NCI-H1436 (cell line): ENCODE data around the gene NECAB3.
"Not testable (repeated sequence)": the region's sequence is repeated elsewhere in the genome, so short reads cannot be mapped to it uniquely, and the experiment has no call there.

Experiments used
- DNase-seq: peaks from one replicate; lab custom pipeline; 2025; lab: John Stamatoyannopoulos, UW

The NECAB3 gene

DNA sequence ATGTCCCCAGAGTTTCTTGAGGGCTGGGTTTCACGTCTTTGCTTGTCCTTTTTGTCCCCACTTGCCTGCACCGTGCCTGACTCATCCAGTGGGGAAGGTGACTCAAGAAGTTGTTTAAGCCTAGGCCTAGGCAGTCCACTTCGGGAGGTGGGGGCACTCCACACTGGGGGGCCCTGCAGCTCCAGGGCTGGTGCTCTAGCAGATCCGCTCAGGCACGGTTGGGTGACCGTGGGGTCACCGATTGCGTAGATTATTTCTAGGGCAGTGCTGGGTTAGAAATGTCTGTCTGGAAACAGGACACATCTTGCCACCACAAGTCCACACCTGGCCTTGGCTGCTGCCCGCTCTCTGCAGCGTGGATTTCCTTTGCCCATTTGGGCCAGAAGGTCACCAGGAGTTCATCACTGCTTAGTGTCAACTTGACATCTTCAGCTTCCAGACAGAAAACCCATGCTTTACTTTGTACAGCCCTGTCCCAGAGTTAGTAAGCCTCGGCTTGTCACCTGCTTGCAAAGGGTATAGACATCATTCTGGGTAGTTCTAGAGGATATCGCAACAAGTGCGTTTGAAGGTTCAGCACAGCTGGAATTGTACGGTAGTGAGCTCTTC is 25.7 kb downstream of the NECAB3 start:
- no peak for DNase-seq

DNA sequence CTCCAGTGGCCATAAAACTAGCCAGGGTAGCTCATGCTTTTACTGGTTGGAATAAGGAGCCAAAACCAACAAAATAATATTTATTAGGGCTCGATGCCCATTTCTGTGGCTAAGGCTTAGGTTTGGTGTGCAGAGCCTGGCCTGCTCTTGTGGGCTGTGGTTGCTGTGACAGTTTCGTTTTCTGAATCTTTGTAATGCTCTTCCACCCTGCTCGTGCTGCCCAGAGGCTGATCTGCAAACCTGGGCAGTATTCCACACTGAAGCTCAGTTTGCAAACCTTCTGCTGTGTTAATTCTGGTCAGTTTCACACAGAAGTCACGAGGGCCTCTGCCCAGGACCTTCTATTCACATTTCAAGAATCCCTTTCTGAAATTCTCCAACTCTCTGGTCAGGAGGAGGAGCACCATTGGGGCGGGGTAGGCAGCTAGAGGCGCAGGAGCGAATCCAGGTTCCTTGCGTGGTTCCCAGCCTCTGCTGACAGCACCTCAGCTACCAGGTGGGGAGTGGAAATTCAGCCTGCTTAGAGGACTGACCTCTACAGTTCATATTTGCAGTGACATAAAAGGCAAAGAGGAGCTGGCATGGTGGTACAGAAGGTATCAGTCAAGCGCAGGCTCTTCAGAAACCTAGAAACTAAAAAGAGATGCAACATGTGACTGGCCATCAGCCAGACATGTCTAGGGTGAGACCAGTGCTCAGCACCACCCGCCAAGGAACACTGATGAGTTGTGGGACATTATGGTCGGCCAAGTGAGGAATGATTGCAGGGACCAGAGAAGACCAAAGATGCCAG is 26.4 kb downstream of the NECAB3 start:
- no peak for DNase-seq

DNA sequence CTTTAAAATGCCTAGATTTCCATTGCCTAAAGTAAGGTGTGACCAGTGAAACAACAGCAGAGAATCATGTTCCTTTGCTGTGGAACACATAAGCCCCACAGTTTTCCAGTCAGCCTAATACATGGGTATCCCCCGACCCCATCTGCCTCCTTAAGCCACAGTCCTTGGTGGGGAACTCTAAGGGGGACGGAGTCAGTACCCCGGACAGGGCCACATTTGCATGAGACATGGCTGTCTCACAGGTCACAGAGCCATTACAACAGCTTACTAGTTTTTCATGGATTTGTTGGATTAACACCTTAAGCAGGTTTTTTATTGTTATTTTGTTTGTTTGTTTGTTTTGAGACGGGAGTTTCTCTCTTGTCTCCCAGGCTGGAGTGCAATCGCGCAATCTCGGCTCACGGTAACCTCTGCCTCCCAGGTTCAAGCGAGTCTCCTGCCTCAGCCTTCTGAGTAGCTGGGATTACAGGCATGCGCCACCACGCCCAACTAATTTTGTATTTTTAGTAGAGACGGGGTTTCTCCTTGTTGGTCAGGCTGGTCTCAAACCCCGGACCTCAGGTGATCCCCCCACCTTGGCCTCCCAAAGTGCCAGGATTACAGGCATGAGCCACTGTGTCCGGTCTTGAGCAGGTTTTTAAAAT is 27.1 kb downstream of the NECAB3 start:
- DNase-seq = not testable (repeated sequence)

DNA sequence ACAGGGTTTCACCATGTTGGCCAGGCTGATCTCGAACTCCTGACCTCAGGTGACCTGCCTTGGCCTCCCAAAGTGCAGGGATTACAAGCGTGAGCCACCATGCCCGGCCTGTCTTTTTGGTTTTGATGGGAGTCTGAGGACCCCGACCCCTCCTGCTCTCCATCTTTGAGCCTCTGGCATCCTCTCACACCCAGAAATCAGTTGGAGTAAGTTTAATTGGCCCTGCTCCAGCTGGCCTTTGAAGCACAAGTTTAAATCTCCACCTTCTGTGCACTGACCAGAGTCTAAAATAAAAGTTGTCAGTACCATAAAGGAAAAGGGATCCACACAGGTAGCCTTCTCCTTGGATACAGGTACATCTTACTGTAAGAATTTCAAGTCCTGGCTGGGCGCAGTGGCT is 28.0 kb downstream of the NECAB3 start:
- no peak for DNase-seq

DNA sequence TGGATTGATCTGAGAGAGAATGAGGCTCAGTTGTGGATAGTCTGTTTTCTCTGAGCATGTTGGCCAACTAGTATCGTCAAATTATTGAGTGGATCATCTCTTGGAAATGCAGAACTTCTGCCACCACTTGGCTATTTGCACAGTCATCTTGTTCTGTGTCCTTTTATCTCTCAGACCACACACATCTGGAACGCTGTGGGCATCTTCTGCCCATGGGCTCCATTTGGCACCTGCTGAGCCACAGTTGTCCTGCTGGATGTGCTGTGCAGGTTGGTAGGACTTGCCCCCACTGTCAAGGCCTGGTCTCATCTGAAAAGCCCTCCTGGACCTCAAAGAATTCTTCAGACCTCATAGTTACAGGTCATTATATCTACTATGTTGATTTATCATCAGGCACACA is 28.8 kb downstream of the NECAB3 start:
- DNase-seq = no peak

DNA sequence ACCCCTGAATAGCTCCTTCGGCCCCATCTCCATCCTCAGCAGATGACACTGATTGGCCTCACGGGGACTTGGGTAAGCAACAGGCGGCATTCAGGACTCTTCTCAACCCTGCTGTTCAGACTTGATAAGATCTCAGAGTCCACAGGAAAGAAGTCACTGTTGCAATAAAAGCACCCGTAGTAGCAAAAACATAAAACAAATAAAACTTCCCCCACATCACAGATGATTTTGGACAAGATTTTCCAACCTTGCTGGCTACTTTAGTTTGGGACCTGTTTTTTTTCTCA is 29.2 kb downstream of the NECAB3 start:
- no peak for DNase-seq

DNA sequence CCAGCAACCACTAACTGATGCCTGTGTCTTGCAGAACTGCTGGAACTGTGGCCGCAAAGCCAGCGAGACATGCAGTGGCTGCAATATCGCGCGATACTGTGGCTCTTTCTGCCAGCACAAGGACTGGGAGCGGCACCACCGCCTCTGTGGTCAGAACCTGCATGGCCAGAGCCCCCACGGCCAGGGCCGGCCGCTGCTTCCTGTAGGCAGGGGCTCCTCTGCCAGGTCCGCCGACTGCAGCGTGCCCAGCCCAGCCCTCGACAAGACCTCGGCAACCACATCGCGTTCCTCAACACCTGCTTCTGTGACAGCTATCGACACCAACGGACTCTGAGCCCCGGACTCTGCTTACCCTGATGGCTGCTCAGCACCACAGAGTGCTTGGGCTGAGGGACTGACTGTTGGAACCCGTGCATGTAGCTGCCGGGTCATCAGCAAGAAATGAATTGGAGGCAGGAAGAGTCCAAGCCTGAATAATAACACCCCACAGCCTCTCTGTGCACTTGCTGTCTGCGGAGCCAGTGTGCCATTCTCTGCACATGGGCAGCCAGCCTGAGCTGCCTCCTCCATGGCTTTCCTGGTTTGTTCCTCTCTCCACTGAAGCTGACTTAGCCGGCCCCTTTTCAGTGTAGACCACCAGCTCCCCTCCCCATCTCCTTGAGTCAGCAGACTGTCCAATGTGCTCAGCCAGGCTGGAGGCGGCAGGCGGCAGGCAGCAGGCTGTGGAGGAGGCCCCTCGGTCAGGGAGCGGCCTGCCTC is 29.7 kb downstream of the NECAB3 start:
- no peak for DNase-seq

DNA sequence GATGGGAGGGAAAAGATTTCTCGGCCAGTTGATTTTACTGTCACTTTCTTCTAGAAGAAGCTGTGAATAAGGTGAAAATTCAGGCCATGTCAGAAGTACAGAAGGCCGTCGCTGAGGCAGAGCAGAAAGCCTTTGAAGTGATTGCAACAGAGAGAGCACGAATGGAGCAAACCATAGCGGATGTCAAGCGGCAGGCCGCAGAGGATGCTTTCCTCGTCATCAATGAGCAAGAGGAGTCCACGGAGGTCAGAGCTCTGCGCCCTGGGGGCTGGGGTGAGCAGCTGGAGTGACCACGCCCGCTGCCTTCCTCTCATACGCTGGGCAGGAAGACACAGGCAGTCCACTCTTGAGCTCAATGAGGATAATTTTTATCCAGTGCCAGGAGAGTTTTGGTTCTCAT is 33.9 kb downstream of the NECAB3 start:
- no peak for DNase-seq

DNA sequence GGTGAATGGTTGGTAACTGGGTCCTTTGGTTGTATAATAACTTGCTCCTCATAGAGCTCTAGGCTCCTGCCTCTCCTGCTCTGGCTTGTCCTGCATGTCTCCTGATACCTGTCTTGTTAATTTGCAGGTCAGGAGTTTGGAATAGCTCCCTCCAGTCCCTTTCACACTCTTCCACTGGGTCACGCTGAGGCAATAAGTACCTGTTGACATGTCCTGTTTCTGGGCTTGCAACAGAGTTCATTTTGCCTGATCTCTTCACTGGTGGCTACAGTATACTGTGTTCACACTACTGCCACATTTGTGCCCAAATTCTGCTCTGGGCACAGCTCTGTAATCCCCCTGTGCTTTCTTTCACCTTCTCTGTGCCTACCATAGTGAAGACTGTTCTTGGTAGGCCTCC is 37.5 kb downstream of the NECAB3 start:
- no peak for DNase-seq

DNA sequence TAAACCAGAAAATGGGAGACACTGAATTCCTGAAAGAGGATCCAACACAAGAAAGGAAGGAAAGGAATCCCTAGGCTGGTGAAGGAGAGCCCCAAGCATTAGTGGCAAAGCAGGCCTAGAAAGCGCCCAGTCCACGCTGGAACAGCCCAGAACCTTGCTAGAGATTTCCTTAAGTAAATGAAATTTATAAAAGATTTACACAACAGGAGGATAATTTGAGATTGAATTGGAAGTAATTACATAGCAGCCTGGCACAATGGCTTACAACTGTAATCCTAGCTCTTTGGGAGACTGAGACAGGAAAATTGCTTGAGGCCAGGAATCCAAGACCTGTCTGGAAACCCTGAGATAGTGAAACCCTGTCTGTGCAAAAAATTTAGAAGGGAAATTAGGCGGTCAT is 38.9 kb downstream of the NECAB3 start:
- DNase-seq = no peak

DNA sequence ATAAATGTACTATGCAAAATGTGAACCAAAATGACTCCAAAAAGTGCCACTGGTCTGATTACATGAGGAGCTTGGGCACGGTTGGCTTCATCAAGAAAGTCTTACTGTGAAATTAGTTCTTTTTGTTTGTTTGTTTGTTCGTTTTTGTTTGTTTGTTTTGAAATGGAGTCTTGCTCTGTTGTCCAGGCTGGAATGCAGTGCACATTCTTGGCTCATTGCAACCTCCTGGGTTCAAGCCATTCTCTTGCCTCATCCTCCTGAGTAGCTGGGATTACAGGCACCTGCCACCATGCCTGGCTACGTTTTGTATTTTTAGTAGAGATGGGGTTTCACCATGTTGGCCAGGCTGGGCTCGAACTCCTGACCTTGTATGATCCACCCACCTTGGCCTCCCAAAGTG is 42.3 kb downstream of the NECAB3 start:
- DNase-seq = not testable (repeated sequence)

DNA sequence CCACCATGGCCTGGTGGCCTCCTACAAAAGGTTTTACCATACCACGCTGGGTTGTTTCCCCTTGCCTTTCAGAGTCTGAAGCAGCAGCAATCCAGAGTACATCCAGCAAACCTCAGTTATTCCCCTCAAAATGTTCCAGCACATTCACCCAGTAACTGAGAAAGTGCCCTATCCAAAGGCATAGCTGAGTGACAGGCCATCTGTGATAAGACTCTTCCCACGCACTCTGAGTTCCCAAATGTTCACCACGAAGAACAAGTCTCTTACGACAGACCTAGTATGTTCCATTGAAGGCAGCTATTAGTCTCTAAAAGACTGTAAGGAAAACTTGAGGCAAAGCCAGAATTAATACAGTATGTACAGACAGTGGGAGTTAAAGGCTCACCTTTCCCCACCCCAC is 43.7 kb downstream of the NECAB3 start:
- DNase-seq = no peak

DNA sequence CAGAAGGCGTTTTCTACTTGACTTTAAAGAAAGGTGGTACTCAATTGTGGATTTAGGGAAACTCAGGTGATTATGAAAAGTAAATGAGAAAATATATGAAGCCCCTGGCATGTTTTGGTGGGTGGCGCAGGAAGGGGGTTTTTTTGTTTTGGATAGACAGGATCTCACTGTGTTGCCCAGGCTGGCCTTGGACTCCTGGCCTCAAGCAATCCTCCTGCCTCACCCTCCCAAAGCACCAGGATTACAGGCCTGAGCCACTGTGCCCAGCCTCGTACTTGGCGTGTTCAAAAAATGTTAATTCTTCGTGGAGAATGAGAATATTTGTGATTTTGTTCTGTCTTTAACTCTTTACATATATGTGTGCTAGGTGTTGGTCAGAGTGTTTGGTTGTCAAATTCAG is 44.2 kb downstream of the NECAB3 start:
- DNase-seq = no peak

DNA sequence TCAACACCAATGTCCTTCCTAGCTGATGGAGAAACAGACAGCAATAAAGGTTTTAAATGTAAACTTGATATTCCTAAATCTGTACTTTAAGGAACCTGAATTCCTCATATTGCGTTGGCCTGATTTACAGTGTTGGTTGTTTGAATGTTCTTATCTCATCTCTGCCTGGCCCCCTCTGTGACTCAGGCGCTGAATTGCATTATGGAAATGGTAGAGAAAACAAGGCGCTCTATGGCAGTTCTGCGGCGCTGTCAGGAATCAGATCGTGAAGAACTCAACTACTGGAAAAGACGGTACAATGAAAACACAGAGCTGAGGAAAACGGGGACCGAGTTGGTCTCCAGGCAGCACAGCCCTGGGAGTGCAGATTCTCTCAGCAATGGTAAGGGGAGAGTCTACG is 44.7 kb downstream of the NECAB3 start:
- DNase-seq = no peak

DNA sequence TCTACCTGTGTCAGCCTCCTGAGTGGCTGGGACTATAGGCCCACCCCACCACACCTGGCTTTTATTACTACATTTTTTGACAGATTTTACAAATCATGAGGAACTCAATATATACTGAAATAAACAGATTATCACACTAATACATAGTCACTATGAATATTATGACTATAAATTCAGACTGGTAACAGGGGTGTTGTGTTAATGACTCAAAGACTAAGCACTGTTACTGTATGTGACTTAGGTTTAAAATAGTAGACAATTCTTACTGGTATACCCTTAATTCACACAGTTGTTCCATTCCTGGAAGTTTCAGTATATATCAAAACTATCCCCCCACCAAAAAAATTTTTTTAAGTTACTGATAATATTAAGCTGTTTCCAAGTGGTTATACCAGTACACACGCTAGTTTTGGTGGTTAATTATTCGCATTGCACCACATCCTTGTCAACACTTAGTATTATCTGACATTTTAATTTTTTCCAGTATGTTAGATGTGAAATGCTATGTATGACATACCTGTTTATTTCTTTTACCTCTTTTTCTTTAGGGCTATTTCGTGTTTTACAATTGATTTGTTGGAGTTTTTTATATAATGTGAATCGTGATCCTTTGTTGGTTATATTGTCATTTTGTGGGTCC is 46.5 kb downstream of the NECAB3 start:
- DNase-seq = no peak

DNA sequence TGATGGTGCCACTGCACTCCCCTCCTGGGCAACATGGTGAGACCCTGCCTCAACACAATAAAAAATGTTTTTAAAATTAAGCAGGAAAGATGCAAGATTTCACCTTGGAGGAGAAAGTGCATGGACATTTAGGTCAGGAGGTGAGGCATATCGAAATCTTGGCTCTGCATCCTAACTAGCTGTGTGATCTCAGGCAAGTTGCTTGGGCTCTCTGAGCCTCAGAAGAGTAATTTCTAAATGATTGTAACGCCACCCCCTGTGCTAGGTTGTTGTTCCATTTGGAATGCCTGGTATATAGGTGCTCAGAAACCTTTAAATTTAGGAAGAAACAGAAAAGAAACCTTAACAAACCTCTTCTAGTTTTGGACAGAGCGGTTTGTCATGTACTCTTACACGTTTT is 48.0 kb downstream of the NECAB3 start:
- no peak for DNase-seq

DNA sequence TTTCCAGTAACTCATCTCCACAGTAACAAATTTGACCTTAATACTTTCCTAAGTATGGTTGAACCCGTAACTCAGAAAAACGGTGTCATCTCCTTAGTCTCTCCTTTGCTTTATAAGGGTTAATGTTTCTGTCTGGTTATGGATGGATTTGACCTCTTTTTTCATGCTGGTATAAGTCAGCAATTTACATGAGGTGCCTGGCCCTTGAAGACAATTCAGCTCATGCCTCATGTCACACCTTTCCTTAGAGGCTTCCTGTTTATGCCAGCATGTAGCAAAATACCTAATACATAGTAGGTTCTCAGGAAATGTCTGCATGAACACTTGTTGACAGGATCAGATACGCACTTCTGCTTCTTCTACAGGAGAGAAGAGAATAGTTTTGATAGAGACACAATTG is 49.8 kb downstream of the NECAB3 start:
- no peak for DNase-seq

DNA sequence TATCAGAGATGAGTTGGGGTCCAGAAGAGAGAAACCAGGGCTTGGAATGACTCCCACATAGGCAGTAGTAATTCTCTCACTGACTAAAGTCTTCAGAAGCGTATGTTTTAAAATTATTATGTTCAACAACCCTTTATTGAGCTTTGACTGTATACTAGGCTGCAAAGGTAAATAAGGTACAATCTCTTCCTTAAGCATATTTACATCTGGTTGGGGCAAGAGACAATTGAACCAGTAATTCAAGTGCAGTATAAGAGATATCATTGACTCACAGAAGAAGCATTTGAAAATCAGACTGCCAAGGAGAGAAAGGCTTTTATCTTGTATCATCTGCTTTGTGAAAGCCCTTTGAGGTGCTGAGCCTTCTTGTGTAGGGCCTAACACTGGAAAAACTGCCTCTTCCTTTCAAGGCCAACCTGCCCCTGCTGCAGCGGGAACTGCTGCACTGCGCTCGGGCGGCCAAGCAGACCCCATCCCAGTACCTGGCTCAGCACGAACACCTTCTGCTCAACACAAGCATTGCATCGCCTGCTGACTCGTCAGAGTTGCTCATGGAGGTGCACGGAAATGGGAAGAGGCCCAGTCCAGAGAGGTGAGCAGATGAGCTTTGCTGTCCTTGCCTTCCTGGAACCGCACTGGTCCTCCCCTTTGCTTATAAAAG is 51.4 kb downstream of the NECAB3 start:
- no peak for DNase-seq

DNA sequence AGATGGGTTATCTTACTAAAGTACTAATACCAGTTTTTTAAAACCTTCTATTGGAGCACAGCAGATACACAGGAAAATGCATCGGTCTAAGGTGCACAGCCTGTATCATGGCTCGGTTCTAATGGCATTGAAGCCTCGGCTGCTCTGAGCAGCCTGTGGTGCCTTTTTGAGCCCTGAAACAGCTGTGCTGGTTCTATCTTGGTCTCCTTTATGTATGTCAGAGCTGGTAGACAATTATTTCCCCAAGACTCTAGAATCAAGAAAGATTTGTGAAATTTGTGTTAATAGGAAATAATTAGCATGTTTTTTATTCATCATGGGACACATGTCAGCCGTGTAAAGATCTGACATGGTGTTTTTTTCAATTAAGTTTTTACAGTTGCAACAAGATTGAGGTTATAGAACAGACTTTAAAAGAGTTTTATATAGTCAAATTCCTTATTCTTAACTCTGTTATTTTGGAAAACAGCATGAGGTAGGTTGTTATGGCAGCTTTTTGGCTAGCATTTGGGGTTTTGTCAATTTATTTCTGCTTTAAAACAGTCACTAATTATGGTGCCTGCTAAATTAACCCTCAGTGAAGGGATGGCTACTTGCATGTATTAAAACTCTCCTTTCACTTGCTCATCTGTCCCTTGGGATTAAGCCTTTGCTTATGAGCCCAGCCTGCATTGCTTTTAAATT is 52.4 kb downstream of the NECAB3 start:
- DNase-seq = no peak

DNA sequence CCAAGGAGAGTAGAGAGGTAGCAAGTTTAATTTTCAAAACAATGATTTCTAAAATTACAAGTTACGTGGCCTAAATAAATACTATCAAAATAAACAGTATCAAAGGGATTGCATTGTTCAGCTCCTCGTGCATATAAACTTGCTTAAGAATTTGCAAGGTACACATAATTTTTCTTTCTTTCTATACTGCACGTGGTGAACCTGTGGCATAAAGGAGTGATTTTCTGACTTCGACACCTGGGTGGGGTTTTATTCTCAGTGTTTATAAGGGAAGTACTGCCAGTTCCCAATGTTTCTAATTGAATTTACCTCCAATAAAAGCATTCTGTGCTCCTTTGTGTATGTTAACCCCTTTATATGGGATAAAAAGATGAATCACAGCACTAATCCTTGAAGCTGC is 62.2 kb downstream of the NECAB3 start:
- no peak for DNase-seq

DNA sequence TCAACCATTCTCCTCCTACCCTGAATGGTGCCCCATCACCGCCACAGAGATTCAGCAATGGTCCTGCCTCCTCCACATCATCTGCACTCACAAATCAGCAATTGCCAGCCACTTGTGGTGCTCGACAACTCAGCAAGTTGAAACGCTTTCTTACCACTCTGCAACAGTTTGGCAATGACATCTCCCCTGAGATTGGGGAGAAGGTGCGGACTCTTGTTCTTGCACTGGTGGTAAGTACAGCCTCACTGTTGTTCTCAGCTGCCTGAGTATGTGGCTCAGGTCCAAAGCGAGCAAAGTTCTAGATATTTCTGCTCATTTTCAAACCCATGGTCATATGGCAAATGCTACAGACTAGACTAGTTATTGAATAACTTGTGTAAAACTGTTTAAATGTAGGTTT is 63.1 kb downstream of the NECAB3 start:
- peak; percentile 28 for DNase-seq
